Gastroesophageal sphincter (tissue), 4 donors: ENCODE data around the gene METTL6. TPM values are rescaled to one million over a fixed set of nuclear protein-coding genes. Genes with fewer than 3 reads are reported as not detected.
"Not testable (repeated sequence)": the region's sequence is repeated elsewhere in the genome, so short reads cannot be mapped to it uniquely, and the experiment has no call there.

Source experiments
- ATAC-seq: fragments of 150-250 bp; one replicate; pipeline ENCODE4 v1.9.1; 2016; ENCODE audit warnings: mild to moderate bottlenecking, moderate library complexity
- H3K27ac ChIP-seq, 4 donors: fragments of 200-600 bp; sonication (generic) in 3 of 4; 1 replicate in 3 of 4; 2 replicates in 1 of 4; pipeline ENCODE4 v1.5.1; 2016 to 2019
- H3K27me3 ChIP-seq: fragments of 200-600 bp; sonication (generic); one replicate; pipeline ENCODE4 v1.5.1; 2019
- H3K36me3 ChIP-seq, 2 donors: fragments of 200-600 bp; sonication (generic); one replicate each; pipeline ENCODE4 v1.5.1; 2019; ENCODE audit warnings: control low read depth in 1 of 2
- H3K4me1 ChIP-seq, 3 donors: fragments of 200-600 bp; sonication (generic); 1 replicate in 2 of 3; 2 replicates in 1 of 3; pipeline ENCODE4 v1.5.1; 2016 to 2019; ENCODE audit warnings: control low read depth in 2 of 3
- H3K4me3 ChIP-seq, 2 donors: fragments of 200-600 bp; sonication (generic); one replicate each; pipeline ENCODE4 v1.5.1; 2019; ENCODE audit warnings: mild to moderate bottlenecking in 1 of 2, moderate library complexity in 1 of 2
- H3K9me3 ChIP-seq, 3 donors: fragments of 200-600 bp; sonication (generic); one replicate each; pipeline ENCODE4 v1.5.1; 2017 to 2019; ENCODE audit warnings: control low read depth in 2 of 3
- CTCF ChIP-seq, 4 experiments: fragments of 200-600 bp in 2 of 4; fragments of 450-650 bp in 2 of 4; sonication (generic) in 1 of 4; IDR thresholded peaks; one replicate each; pipeline ENCODE4 v1.5.1; 2017 to 2019; ENCODE audit warnings: antibody characterized with exemption in 4 of 4, mild to moderate bottlenecking in 2 of 4, moderate library complexity in 2 of 4
- EP300 ChIP-seq: sonication (generic); formaldehyde crosslinking; IDR thresholded peaks from one replicate; pipeline ENCODE4 v1.6.1; 2017; ENCODE audit warnings: antibody characterized with exemption, mild to moderate bottlenecking
- POLR2A ChIP-seq, 2 donors: fragments of 450-650 bp; IDR thresholded peaks; one replicate each; pipeline ENCODE4 v1.6.1; 2017; ENCODE audit warnings: antibody characterized with exemption in 2 of 2, mild to moderate bottlenecking in 2 of 2, moderate library complexity in 1 of 2
- POLR2AphosphoS5 ChIP-seq: sonication (generic); formaldehyde crosslinking; IDR thresholded peaks from one replicate; pipeline ENCODE4 v1.6.1; 2017; ENCODE audit warnings: antibody characterized with exemption
- WGBS, 2 donors: methylation state at CpG; one replicate each; pipeline ENCODE4 v1.1.5; 2018; ENCODE audit warnings: low coverage in 1 of 2; 5-methylcytosine and 5-hydroxymethylcytosine counted together
- total RNA-seq, 4 donors: library from RNA; depleted of rRNA; stranded (reverse); fragments of >200 nt; gene quantifications; one replicate each; pipeline ENCODE4 v1.1.0, GENCODE V29; 2016

The METTL6 gene
- total RNA-seq, 4 donors from 2014 or later = 9.0 to 17.1 (median 11.7) TPM

GRCh38 chr3:15403965-15404364, 23.4 kb downstream of the METTL6 start:
- 88% methylated on average over 3 of the region's 3 CpGs; no CpG with 5 or more reads in 1 of the 2 donors for WGBS, 2 donors
- TF ChIP-seq POLR2A (IDR thresholded peaks at IDR 0.05) (no peak), POLR2AphosphoS5 (no peak), EP300 (no peak), CTCF (IDR thresholded peaks at IDR 0.05) (no peak)
- no peak for ATAC-seq

GRCh38 chr3:15403495-15403894, 23.8 kb downstream of the METTL6 start:
- no peak for ATAC-seq

More at GRCh38 chr3:15403965-15404364, 23.4 kb downstream of the METTL6 start:
- Histone ChIP-seq H3K9me3 (no peaks in the 10 kb centered on the region), H3K36me3 (peaks cover 0 to 5% of the 10 kb centered on the region in 2 donors), H3K4me1 (peaks cover 0 to 10% (median 0%) of the 10 kb centered on the region in 3 donors), H3K27ac (no peak overlapping the region), H3K4me3 (no peak overlapping the region), H3K27me3 (no peaks in the 10 kb centered on the region)

GRCh38 chr3:15401936-15402335, 25.4 kb downstream of the METTL6 start:
- ATAC-seq = no peak
- 76 to 80% methylated on average over 1 to 2 of the region's 4 CpGs for WGBS, 2 donors
- Histone ChIP-seq H3K27ac (no peak overlapping the region), H3K36me3 (peaks cover 0 to 5% of the 10 kb centered on the region in 2 donors), H3K9me3 (no peaks in the 10 kb centered on the region), H3K4me3 (no peak overlapping the region), H3K4me1 (peaks cover 0 to 10% (median 0%) of the 10 kb centered on the region in 3 donors), H3K27me3 (no peaks in the 10 kb centered on the region)
- TF ChIP-seq EP300 (no peak), POLR2AphosphoS5 (no peak)

More at GRCh38 chr3:15403495-15403894, 23.8 kb downstream of the METTL6 start:
- H3K4me1 ChIP-seq = peaks cover 0 to 10% (median 0%) of the 10 kb centered on the region in 3 donors
- no peak for TF ChIP-seq CTCF (IDR thresholded peaks at IDR 0.05)
- TF ChIP-seq POLR2A (IDR thresholded peaks at IDR 0.05) = no peak
- TF ChIP-seq POLR2AphosphoS5 = no peak
- no peak for TF ChIP-seq EP300
- H3K36me3 ChIP-seq = peaks cover 0 to under 1% of the 10 kb centered on the region in 2 donors
- no peak overlapping the region for H3K27ac ChIP-seq
- no peaks in the 10 kb centered on the region for H3K27me3 ChIP-seq
- no peak overlapping the region for H3K4me3 ChIP-seq
- WGBS, 2 donors = 70% methylated on average over 3 of the region's 3 CpGs; no CpG with 5 or more reads in 1 of the 2 donors
- H3K9me3 ChIP-seq = no peaks in the 10 kb centered on the region

GRCh38 chr3:15399970-15400369, 27.4 kb downstream of the METTL6 start:
- no peak overlapping the region for H3K4me3 ChIP-seq
- H3K27me3 ChIP-seq = no peaks in the 10 kb centered on the region
- 73 to 90% methylated on average over 5 of the region's 5 CpGs for WGBS, 2 donors
- H3K27ac ChIP-seq = no peak overlapping the region
- H3K36me3 ChIP-seq = peaks cover 0 to 8% of the 10 kb centered on the region in 2 donors
- no peak for TF ChIP-seq POLR2A (IDR thresholded peaks at IDR 0.05)
- no peak for TF ChIP-seq EP300
- TF ChIP-seq CTCF (IDR thresholded peaks at IDR 0.05) = no peak
- no peak for TF ChIP-seq POLR2AphosphoS5
- H3K9me3 ChIP-seq = no peaks in the 10 kb centered on the region
- ATAC-seq = no peak
- peaks cover 0 to 2% (median 0%) of the 10 kb centered on the region in 3 donors for H3K4me1 ChIP-seq

GRCh38 chr3:15398731-15399133, 28.6 kb downstream of the METTL6 start:
- ATAC-seq, H3K27me3 ChIP-seq, H3K36me3 ChIP-seq, H3K4me1 ChIP-seq, H3K9me3 ChIP-seq, H3K4me3 ChIP-seq, H3K27ac ChIP-seq: not testable (repeated sequence)
- WGBS, 2 donors = 80% methylated on average over 1 to 2 of the region's 3 CpGs
- TF ChIP-seq CTCF (IDR thresholded peaks at IDR 0.05) = peak in 2 of 4 experiments; percentile 20 to 21

- H3K9me3 ChIP-seq, H3K27ac ChIP-seq, H3K27me3 ChIP-seq, ATAC-seq, H3K4me1 ChIP-seq, H3K36me3 ChIP-seq, H3K4me3 ChIP-seq: not testable (repeated sequence)
- 77 to 93% methylated on average over 2 of the region's 2 CpGs for WGBS, 2 donors
Measured at GRCh38 chr3:15393252-15393651, 34.1 kb downstream of the METTL6 start.
